Transverse colon (tissue), 4 donors: ENCODE measurements around the gene TRIM46. TPM values are rescaled to one million over a fixed set of nuclear protein-coding genes. Genes with fewer than 3 reads are reported as not detected.

Experiments used
- DNase-seq: peaks from one replicate; pipeline ENCODE4 v3.0.0-alpha.2; 2019
- H3K27ac ChIP-seq, 4 donors: fragments of 200-600 bp; sonication (generic); 2 replicates each; pipeline ENCODE4 v1.5.1; 2016 to 2018; ENCODE audit warnings: inconsistent platforms in 4 of 4
- H3K27me3 ChIP-seq: fragments of 200-600 bp; sonication (generic); 2 replicates; pipeline ENCODE4 v1.5.1; 2017; ENCODE audit warnings: inconsistent platforms
- H3K36me3 ChIP-seq, 4 donors: fragments of 200-600 bp; sonication (generic); 2 replicates each; pipeline ENCODE4 v1.5.1; 2017 to 2019; ENCODE audit warnings: inconsistent platforms in 4 of 4
- H3K4me1 ChIP-seq, 4 donors: fragments of 200-600 bp; sonication (generic); 2 replicates each; pipeline ENCODE4 v1.5.1; 2017 to 2020; ENCODE audit warnings: inconsistent platforms in 4 of 4
- H3K4me3 ChIP-seq, 4 donors: fragments of 200-600 bp; sonication (generic); 1 replicate in 1 of 4; 2 replicates in 3 of 4; pipeline versions ENCODE4 v1.5.1 to v1.6.1; 2017 to 2019; ENCODE audit warnings: inconsistent platforms in 4 of 4
- H3K9me3 ChIP-seq, 2 donors: fragments of 200-600 bp; sonication (generic); 2 replicates each; pipeline ENCODE4 v1.5.1; 2017 to 2019; ENCODE audit warnings: inconsistent platforms in 2 of 2
- EP300 ChIP-seq: sonication (generic); formaldehyde crosslinking; IDR thresholded peaks from one replicate; pipeline ENCODE4 v1.6.1; 2017; ENCODE audit warnings: antibody characterized with exemption, low read depth
- POLR2A ChIP-seq: fragments of 450-650 bp; IDR thresholded peaks from one replicate; pipeline ENCODE4 v1.6.1; 2016; ENCODE audit warnings: antibody characterized with exemption, mild to moderate bottlenecking, moderate library complexity
- POLR2AphosphoS5 ChIP-seq, 3 donors: sonication (generic); formaldehyde crosslinking; IDR thresholded peaks; one replicate each; pipeline ENCODE4 v1.6.1; 2016; ENCODE audit warnings: antibody characterized with exemption in 3 of 3
- WGBS, 2 donors: methylation state at CpG; one replicate each; pipeline ENCODE4 v1.1.5; 2018; ENCODE audit warnings: low coverage in 1 of 2; 5-methylcytosine and 5-hydroxymethylcytosine counted together
- in situ Hi-C, 4 donors: fragments of 200-750 bp; cut with MboI; loops; one replicate each; pipeline versions ENCODE4 v1.15.0 to v1.15.1; 2017; ENCODE audit warnings: low sequenced_read_pairs in 3 of 4, low pct_ligation_motif_present in 1 of 4, low pct_unique_long_range_greater_than_20kb in 1 of 4
- intact Hi-C: fragments of 100-400 bp; cut with DNase I; formaldehyde crosslinking; loops from one replicate; pipeline ENCODE4 v1.15.1; 2023; ENCODE audit warnings: low total_unique reads
- total RNA-seq, 4 donors: library from RNA; depleted of rRNA; stranded (reverse); fragments of >200 nt; gene quantifications; one replicate each; pipeline ENCODE4 v1.1.0, GENCODE V29; 2016
- TF ChIP-seq, protein P1 (sequence below), 5 experiments: fragments of 200-600 bp in 3 of 5; fragments of 450-650 bp in 2 of 5; sonication (generic) in 3 of 5; IDR thresholded peaks; 1 replicate in 2 of 5; 2 replicates in 3 of 5; pipeline ENCODE4 v1.5.1; 2016 to 2017; ENCODE audit warnings: antibody characterized with exemption in 5 of 5, inconsistent platforms in 3 of 5, mild to moderate bottlenecking in 2 of 5, moderate library complexity in 1 of 5

The TRIM46 gene
- total RNA-seq, 4 donors from 2014 or later = 0.41 to 0.48 TPM; not detected in 2

DNA sequence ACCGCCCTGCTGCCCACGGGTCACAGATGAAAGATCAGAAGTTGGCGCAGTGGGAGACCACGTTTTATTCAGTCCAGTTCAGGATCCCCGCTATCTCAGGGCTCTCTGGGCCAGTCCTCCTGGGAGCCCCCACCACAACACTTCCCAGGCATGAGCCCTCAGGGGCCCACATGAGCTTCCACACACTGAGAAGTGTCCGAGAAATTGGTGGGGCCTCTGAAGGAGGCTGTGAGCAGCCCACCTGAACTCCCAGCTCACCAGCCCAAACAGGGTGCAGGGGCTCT is 12.1 kb downstream of the TRIM46 start:
- intact Hi-C loops (no loop called here), in situ Hi-C loops (no loop called here)
- Histone ChIP-seq H3K4me1 (peaks cover 10 to 38% (median 24%) of the 10 kb centered on the region in 4 donors), H3K4me3 (no peak overlapping the region), H3K9me3 (no peaks in the 10 kb centered on the region), H3K36me3 (no peaks in the 10 kb centered on the region), H3K27ac (peak overlapping the region; percentile 48 to 69 (median 52)), H3K27me3 (no peaks in the 10 kb centered on the region)
- TF ChIP-seq, protein P1, sequence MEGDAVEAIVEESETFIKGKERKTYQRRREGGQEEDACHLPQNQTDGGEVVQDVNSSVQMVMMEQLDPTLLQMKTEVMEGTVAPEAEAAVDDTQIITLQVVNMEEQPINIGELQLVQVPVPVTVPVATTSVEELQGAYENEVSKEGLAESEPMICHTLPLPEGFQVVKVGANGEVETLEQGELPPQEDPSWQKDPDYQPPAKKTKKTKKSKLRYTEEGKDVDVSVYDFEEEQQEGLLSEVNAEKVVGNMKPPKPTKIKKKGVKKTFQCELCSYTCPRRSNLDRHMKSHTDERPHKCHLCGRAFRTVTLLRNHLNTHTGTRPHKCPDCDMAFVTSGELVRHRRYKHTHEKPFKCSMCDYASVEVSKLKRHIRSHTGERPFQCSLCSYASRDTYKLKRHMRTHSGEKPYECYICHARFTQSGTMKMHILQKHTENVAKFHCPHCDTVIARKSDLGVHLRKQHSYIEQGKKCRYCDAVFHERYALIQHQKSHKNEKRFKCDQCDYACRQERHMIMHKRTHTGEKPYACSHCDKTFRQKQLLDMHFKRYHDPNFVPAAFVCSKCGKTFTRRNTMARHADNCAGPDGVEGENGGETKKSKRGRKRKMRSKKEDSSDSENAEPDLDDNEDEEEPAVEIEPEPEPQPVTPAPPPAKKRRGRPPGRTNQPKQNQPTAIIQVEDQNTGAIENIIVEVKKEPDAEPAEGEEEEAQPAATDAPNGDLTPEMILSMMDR (IDR thresholded peaks at IDR 0.05) = no peak
- TF ChIP-seq POLR2A (no peak), POLR2AphosphoS5 (IDR thresholded peaks at IDR 0.05) (no peak), EP300 (no peak)
- DNase-seq = no peak
- 52% methylated on average over 5 of the region's 6 CpGs; no CpG with 5 or more reads in 1 of the 2 donors for WGBS, 2 donors

DNA sequence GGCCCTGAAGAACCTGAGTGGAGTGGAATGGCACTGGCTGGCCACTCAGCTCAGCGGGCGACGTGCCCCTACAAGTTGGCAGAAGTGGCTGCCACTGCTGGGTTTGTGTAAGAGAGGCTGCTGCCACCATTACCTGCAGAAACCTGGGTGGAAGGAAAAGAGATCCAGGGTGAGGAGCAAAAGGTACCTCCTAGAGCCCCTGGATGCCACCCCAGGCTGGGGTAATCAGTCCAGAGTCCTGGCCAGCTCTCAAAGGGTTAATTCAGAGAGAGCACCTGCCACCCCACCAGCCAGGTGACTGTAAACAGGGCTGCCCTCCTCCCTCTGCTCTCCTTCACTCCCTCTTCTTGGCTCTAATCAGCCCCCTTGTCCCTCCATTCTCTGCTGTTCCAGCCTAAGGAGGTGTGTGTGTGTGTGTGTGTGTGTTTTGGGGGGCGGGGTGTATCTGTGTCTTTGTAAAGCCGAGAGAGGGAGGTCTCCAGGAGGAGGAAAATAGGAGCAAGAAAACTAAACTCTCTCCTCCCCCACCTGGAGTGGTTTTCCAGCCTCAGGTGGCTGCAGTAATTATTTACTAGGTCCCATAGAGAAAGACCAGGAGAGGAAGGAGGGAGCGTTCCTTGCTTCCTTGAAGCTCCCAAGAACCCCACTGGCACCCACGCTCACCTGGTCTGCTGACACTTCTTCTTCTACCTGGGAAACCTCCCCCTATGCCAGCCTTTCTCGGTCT is 12.6 kb downstream of the TRIM46 start:
- Histone ChIP-seq H3K36me3 (no peaks in the 10 kb centered on the region), H3K9me3 (no peaks in the 10 kb centered on the region), H3K27me3 (no peaks in the 10 kb centered on the region), H3K4me3 (no peak overlapping the region), H3K27ac (peak overlapping the region; percentile 48 to 69 (median 52)), H3K4me1 (peaks cover 10 to 38% (median 24%) of the 10 kb centered on the region in 4 donors)
- 55% methylated on average over 8 of the region's 8 CpGs; no CpG with 5 or more reads in 1 of the 2 donors for WGBS, 2 donors
- TF ChIP-seq POLR2AphosphoS5 (IDR thresholded peaks at IDR 0.05) (no peak), POLR2A (no peak), EP300 (no peak)
- TF ChIP-seq, protein P1 (IDR thresholded peaks at IDR 0.05) = no peak
- no peak for DNase-seq
- in situ Hi-C loops (no loop called here), intact Hi-C loops (no loop called here)

DNA sequence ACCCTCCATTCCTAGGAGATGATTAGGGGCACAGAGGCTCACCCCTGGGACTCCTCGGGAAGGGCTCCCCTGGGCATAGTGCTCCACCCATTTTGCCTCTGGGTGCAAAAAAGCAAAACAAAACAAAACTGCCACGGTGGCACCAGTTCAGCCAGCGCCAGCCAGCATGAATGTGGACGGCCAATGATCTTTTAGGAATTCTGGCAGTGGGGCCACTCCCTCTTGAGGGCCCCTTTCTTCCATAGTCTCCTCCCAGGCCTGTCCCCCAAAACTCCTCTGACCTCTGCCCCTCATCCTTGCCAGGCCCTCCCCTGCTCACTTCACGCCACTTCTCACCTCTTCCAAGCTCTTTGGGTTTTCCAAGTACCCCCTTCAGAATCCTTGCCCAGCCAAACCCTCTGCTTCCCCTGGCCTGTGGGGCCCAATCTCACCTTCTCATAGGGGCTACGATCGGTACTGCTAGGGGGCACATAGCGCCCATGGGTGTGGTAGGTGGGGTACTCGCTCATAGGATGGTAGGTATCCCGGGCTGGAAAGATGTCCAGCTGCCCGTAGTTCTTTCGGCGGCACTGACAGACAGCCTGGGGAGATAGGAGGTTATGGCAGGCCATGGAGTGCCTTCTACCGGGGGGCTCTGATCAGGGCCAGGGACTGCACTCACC is 13.3 kb downstream of the TRIM46 start:
- no peak for DNase-seq
- H3K27ac ChIP-seq = peak overlapping the region; percentile 48 to 55 (median 52)
- WGBS, 2 donors = 69% methylated on average over 14 of the region's 14 CpGs; no CpG with 5 or more reads in 1 of the 2 donors

DNA sequence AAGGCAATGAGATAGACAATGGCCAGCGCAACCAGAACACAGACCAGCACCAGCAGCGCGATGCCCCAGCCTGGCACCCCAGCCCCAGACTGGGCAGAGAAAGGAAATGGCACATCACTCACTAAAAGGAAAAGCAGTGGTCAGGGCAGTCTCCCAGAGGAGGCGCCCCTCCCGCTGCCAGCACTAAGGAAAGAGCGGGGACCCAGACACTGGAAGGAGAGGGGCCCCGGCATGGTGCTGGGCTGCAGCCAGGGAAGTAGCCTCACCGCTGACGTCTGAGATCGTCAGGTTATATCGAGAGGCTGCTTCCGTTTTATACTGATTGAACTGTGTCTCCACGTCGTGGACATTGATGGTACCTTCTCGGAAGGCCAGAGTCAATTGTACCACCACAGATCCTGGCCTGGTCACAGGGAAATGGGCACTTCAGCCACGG is 13.8 kb downstream of the TRIM46 start:
- no peaks in the 10 kb centered on the region for H3K27me3 ChIP-seq
- peaks cover 10 to 41% (median 27%) of the 10 kb centered on the region in 4 donors for H3K4me1 ChIP-seq
- H3K4me3 ChIP-seq = no peak overlapping the region
- intact Hi-C loops = no loop called here
- H3K9me3 ChIP-seq = no peaks in the 10 kb centered on the region
- 82% methylated on average over 16 of the region's 16 CpGs; no CpG with 5 or more reads in 1 of the 2 donors for WGBS, 2 donors
- TF ChIP-seq POLR2A = no peak
- TF ChIP-seq, protein P1 (IDR thresholded peaks at IDR 0.05) = no peak
- in situ Hi-C loops = no loop called here
- H3K36me3 ChIP-seq = no peaks in the 10 kb centered on the region
- peak overlapping the region in 2 of 4 donors; percentile 49 to 55 for H3K27ac ChIP-seq
- DNase-seq = no peak

More for the DNA sequence above, 13.3 kb downstream of the TRIM46 start:
- Histone ChIP-seq H3K36me3 (no peaks in the 10 kb centered on the region), H3K9me3 (no peaks in the 10 kb centered on the region), H3K27me3 (no peaks in the 10 kb centered on the region), H3K4me3 (no peak overlapping the region), H3K4me1 (peaks cover 10 to 38% (median 24%) of the 10 kb centered on the region in 4 donors)
- in situ Hi-C loops = no loop called here
- intact Hi-C loops = no loop called here
- TF ChIP-seq EP300 = no peak
- TF ChIP-seq, protein P1 (IDR thresholded peaks at IDR 0.05) = no peak
- no peak for TF ChIP-seq POLR2A
- no peak for TF ChIP-seq POLR2AphosphoS5 (IDR thresholded peaks at IDR 0.05)
